ENCODE measurements around the gene SYP.

Gene SYP

DNA sequence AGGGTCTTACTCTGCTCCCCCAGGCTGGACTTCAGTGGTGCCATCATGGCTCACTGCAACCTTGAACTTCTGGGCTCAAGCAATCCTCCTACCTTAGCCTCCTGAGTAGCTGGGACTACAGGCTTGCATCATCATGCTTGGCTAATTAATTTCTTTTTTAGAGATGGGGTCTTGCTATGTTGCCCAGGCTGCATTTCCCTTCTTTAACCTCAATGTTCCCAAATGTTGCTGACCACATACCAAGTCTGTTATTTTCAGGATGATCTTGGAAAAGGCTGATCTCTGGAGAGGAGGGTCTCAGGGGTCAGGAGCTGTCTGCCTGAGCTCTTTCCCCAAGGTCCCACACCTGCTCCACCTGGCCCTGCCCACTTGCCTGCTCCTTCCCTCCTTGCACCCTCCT lies 20.1 kb upstream of the SYP start:
- no peak for DNase-seq (ENCODE audit: low read depth, low spot score)

GRCh38 chrX:49214996-49215526 lies 15.1 kb upstream of the SYP start:
- no peak for DNase-seq (ENCODE audit: low read depth, low spot score)

GRCh38 chrX:49214416-49214815 lies 14.4 kb upstream of the SYP start:
- DNase-seq (ENCODE audit: low read depth, low spot score), result no peak

- DNase-seq (ENCODE audit: low read depth, low spot score), result no peak
Observed at GRCh38 chrX:49212861-49213260, 12.9 kb upstream of the SYP start.

DNA sequence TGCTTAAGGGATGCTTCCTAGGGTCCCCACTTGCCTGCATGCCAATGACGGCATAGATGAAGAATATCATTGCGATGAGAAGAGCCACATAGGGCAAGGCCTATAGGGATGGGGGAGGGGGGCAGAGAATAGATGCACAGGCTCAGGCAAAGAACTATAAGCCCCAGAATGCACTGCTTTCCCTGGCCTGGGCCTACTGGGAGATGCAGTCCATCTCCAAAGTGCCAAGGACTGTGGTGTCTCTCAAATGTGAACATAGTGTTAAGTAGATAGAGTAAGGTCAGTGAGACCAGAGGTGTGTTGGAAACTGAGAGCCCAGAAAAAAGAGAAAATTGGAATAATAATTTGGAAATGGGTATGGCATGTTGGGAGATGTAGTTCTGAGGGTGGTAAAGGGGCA lies 12.2 kb upstream of the SYP start:
- DNase-seq (ENCODE audit: low read depth, low spot score), result no peak

DNA sequence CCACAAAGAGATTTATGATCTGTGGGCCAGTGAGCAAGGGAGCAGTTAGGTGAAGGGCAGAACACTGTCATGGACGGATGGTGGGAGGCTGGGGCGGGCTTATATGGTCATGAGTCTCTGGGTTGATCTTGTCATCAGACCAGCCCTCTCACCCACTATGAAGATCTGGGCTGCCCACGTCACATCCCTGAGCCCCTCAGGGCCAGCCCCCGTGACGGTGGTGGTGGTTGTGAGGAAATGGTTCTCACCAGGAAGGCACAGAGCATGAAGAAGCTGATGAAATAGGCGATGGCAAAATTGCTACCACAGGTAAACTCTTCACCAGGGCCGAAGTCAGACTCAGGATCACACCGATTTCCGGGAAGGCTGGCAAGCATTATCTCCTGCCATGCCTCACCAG lies 11.1 kb upstream of the SYP start:
- no peak for DNase-seq (ENCODE audit: low read depth, low spot score)

- no peak for DNase-seq (ENCODE audit: low read depth, low spot score)
Observed at GRCh38 chrX:49210406-49210805, 10.4 kb upstream of the SYP start.

GRCh38 chrX:49209434-49210251 lies 9.7 kb upstream of the SYP start:
- no peak for DNase-seq (ENCODE audit: low read depth, low spot score)

DNA sequence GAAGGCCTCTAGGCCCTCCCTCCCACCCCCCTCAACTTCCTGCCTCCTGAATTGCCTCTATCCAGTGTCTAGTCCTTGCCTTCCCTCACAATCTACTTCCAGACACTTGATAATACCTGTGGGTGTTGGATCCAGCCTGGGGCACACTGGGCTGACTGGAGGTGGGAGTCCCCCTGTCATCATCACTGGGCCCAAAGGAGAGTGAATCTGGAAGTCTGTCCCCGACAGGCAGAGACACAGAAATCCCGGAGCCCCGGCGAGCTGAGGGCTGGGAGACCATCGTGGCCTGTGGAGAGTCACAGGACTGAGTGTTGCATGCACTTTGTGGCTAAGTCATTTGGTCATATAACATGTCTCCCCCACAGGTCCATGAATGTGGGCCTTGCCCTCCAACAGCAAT lies 8.4 kb upstream of the SYP start:
- no peak for DNase-seq (ENCODE audit: low read depth, low spot score)

GRCh38 chrX:49206543-49206942 lies 6.5 kb upstream of the SYP start:
- no peak for DNase-seq (ENCODE audit: low read depth, low spot score)

DNA sequence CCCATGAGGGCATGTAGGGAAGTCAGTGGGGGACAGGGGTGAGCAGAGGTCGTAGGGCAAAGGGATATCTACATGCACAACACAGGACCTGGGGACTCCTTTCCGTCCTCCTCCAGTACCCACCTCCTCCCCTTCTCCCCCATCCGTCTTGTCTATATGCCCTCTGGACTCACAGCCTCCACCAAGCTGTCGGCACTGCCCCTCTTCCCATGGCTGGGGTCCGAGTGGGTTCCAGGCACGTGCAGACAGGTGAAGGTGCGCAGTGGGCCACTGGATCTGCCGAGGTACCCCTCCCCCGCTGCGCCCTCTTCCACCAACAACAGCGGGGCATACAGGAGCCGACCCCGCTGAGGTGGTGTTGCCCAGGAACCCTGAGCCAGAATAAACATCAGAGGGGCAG lies 5.5 kb upstream of the SYP start:
- DNase-seq (ENCODE audit: low read depth, low spot score), result no peak

- no peak for DNase-seq (ENCODE audit: low read depth, low spot score)
Observed at GRCh38 chrX:49204709-49205108, 4.7 kb upstream of the SYP start.

GRCh38 chrX:49204017-49204416 lies 4.0 kb upstream of the SYP start:
- no peak for DNase-seq (ENCODE audit: low read depth, low spot score)

DNA sequence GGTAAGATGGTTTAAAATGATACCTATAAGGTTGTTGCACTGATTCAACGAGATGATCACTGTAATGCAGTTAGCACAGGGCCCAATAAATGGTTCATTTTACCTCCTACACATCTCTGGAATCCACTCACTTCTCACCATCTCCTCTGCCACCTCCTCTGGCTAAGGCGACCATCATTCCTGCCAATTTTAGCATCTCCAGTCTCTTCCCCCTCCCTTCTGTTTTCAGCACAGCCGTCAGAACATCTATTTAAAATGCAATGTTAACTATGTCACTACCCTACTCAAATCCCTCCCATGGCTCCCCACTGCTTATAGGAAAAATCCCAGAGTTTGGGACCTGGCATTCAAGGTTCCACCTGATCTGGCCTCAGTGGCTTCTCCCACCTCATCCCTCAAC lies 3.5 kb upstream of the SYP start:
- DNase-seq (ENCODE audit: low read depth, low spot score), result no peak

DNA sequence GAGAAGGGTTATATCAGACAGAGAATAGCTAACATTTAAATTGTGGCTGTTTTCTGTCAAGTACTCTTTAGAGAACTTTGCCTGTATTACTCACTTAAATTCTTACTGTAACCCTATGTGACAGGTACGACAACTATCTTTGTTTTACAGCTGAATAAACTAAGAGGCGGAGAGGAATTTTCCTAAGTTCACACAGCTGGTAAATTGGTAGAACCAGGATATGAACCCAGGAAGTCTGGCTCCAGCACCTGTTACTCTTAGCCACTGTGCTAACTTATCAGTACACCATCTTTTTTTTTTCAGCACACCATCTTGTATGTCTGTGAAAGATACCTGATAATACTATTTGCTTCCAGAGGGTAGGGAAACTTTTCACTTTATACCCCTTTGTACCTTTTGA lies 2.0 kb upstream of the SYP start:
- DNase-seq (ENCODE audit: low read depth, low spot score), result no peak

DNA sequence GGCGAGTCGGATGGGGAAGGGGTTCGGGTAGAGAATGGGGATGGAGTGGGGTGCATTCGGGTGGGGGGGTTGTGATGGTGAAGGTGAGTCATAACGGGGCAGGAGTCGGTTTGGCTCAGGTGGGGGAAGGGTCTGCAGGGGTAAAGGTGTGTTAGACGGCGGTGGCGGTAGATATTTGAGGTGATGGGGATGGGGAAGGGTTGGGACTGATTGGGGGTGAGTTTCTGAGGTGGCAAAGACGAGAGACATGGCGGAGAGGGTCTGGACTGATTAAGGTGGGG lies 738 bp downstream of the SYP start:
- DNase-seq (ENCODE audit: low read depth, low spot score), result no peak

GRCh38 chrX:49198540-49199314 lies 1.3 kb downstream of the SYP start:
- no peak for DNase-seq (ENCODE audit: low read depth, low spot score)

GRCh38 chrX:49197543-49198087 lies 2.4 kb downstream of the SYP start:
- no peak for DNase-seq (ENCODE audit: low read depth, low spot score)

DNA sequence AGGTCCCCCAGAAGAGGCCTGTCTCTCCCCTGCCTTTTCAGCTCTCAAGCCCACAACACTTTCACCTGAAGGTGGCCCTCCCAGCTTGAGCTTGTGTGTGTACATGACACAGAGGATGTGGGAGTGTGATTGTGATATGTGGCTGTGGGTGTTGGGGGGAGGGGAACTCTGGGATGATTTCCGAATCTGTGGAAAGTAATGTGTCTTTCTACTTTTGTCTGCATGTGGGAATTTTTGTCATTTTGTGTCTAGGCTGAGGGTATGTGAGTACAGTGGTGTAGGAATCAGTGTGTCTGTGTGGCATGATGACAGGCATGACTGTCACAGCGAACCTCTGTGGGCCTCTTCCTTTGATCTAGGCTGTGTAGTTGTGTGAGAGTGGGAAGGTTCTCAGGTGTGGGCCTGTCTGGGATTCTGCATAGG lies 6.4 kb downstream of the SYP start:
- no peak for DNase-seq (ENCODE audit: low read depth, low spot score)

DNA sequence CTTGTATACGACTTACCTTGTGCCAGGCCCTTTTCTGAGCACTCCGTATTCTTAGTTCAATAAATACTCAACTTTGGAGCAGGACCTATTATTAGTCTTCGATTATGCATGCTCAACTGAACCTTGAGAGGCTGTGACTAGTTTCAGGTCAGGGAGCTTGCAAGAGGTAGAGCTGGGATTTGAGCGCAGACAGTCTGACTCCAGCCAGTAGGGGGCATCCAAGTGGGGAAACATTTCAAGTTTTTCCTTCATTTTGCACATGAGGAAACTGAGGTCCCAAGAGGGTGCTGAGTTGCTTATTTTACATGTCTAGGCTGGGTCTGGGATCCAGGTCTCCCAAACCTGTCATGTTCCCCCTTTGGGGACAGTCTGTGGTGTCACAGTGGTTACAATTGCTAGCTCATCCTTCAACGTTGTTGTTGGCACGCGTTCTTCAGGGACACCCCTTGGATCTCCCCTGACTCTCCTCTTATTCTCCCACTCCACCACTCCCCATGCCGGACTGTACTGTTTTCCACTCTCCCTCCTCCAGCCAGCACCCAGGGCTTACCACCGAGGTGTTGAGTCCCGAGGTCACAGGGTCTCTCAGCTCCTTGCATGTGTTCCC lies 7.2 kb downstream of the SYP start:
- DNase-seq (ENCODE audit: low read depth, low spot score), result no peak

DNA sequence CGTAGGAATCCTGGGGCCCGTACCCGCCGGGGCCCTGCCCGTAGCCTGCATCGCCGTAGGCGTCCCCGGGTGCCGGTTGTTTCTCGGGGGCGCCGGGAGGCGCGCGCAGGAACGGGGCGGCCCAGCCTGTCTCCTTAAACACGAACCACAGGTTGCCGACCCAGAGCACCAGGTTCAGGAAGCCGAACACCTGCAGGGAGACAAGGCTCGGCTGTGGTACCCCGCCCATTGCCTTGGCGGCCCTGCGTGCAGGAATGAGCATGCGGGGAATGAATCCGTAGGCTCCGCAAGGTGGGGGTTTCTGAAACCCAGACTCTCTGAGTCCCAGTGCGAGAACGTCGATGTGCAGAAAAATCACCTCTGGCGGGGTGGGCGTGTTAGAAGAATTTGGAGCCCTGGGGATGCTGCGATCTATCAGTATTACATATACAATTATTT lies 8.4 kb downstream of the SYP start:
- no peak for DNase-seq (ENCODE audit: low read depth, low spot score)

- peak; percentile 91 for DNase-seq (ENCODE audit: low read depth, low spot score)
Observed at GRCh38 chrX:49190821-49191573, 9.0 kb downstream of the SYP start.

All from smooth muscle cell of the brain vasculature (primary cell).